OCI-LY1 (cell line): ENCODE measurements around the gene MXRA7.

Experiments
- CTCF ChIP-seq: fragments of 200-600 bp; sonication (generic), shearing (Covaris generic); IDR thresholded peaks from 2 replicates; pipeline ENCODE4 v1.5.1; 2017; ENCODE audit warnings: mild to moderate bottlenecking, antibody characterized with exemption, low read length, moderate library complexity, mixed read lengths
- EZH2 ChIP-seq: fragments of 200-600 bp; sonication (generic), shearing (Covaris generic); IDR thresholded peaks from 2 replicates; pipeline ENCODE4 v1.8.0; 2017; ENCODE audit warnings: borderline replicate concordance, mixed run types, mild to moderate bottlenecking, antibody characterized with exemption, low read length, moderate library complexity, mixed read lengths

GRCh38 chr17:76701471-76701967, 9.2 kb downstream of the MXRA7 start:
- no peak for TF ChIP-seq CTCF
- TF ChIP-seq EZH2: no peak
